HepG2 (cell line): ENCODE measurements around the gene CALY. TPM values are rescaled to one million over a fixed set of nuclear protein-coding genes. Genes with fewer than 3 reads are reported as not detected.

Experiments
- CEBPG ChIP-seq: IDR thresholded peaks from 2 replicates; pipeline ENCODE4 v1.6.1; 2016
- EEA1 ChIP-seq: sonication (generic); formaldehyde crosslinking; IDR thresholded peaks from 2 replicates; pipeline ENCODE4 v1.5.1; 2020; ENCODE audit warnings: mild to moderate bottlenecking, missing genetic modification reagents, borderline replicate concordance
- EHMT2 ChIP-seq: fragments of 200-600 bp; sonication (generic); IDR thresholded peaks from 2 replicates; pipeline ENCODE4 v1.7.0; 2017; ENCODE audit warnings: antibody characterized with exemption, low read depth, low read length, borderline replicate concordance
- KLF16 ChIP-seq, 2 experiments: sonication (generic) in 1 of 2; formaldehyde crosslinking in 1 of 2; IDR thresholded peaks; 2 replicates each; pipeline versions ENCODE4 v1.6.1 to v1.8.0; 2016 to 2023; ENCODE audit warnings: missing genetic modification reagents in 2 of 2, missing compliant biosample characterization in 1 of 2
- NCOA1 ChIP-seq: sonication (generic); formaldehyde crosslinking; IDR thresholded peaks from 2 replicates; pipeline ENCODE4 v1.9.0; 2021; ENCODE audit warnings: missing genetic modification reagents
- NPAS2 ChIP-seq: sonication (generic); formaldehyde crosslinking; IDR thresholded peaks from 2 replicates; pipeline ENCODE4 v1.8.0; 2022; ENCODE audit warnings: mild to moderate bottlenecking, missing genetic modification reagents, borderline replicate concordance
- SP2 ChIP-seq: sonication (generic); formaldehyde crosslinking; IDR thresholded peaks from 2 replicates; pipeline ENCODE4 v1.5.1; 2020; ENCODE audit warnings: mild to moderate bottlenecking, missing genetic modification reagents
- U2AF1 ChIP-seq: fragments of 200-400 bp; formaldehyde crosslinking; optimal IDR thresholded peaks from 2 replicates; pipeline ENCODE3; 2017; ENCODE audit warnings: mild to moderate bottlenecking, low read depth, low read length
- ZBTB20 ChIP-seq: sonication (generic); formaldehyde crosslinking; IDR thresholded peaks from 2 replicates; pipeline ENCODE4 v1.8.1; 2023; ENCODE audit warnings: missing genetic modification reagents, low read depth, mild to moderate bottlenecking, borderline replicate concordance
- ZFP36L1 ChIP-seq: sonication (generic); formaldehyde crosslinking; IDR thresholded peaks from 2 replicates; pipeline ENCODE4 v1.8.0; 2022; ENCODE audit warnings: mild to moderate bottlenecking, missing genetic modification reagents, moderate library complexity
- ZNF678 ChIP-seq: sonication (generic); formaldehyde crosslinking; IDR thresholded peaks from 2 replicates; pipeline ENCODE4 v1.4.0; 2020; ENCODE audit warnings: mild to moderate bottlenecking, missing genetic modification reagents
- ZNF761 ChIP-seq: sonication (generic); formaldehyde crosslinking; conservative IDR thresholded peaks from 2 replicates; pipeline ENCODE4 v1.4.0; 2020; ENCODE audit warnings: mild to moderate bottlenecking, missing genetic modification reagents
- ZNF841 ChIP-seq: sonication (generic); formaldehyde crosslinking; IDR thresholded peaks from 2 replicates; pipeline ENCODE4 v1.8.1; 2023; ENCODE audit warnings: missing genetic modification reagents, borderline replicate concordance
- polyA plus RNA-seq, 8 experiments: library from polyadenylated mRNA; depleted of rRNA in 3 of 8; stranded (reverse) in 7 of 8; unstranded in 1 of 8; fragments of >200 nt; fragmentation: Illumina TruSeq in 4 of 8; extraction: Trizol in 4 of 8; gene quantifications; 2 replicates each; pipeline versions ENCODE4 v1.2.1 to v1.2.3, GENCODE V29; 2011 to 2016; ENCODE audit warnings: low read depth in 4 of 8, missing spikeins in 1 of 8, mixed read lengths in 1 of 8; ENCODE audit not compliant: insufficient read depth in 1 of 8
- total RNA-seq, 5 experiments: library from RNA; depleted of rRNA; stranded (reverse); fragments of >200 nt; fragmentation: Illumina TruSeq; extraction: Trizol; gene quantifications; 2 replicates each; pipeline ENCODE4 v1.2.3, GENCODE V29; 2016; ENCODE audit warnings: low read depth in 1 of 5
- TF ChIP-seq, protein P1 (sequence below): sonication (generic); formaldehyde crosslinking; IDR thresholded peaks from 2 replicates; pipeline ENCODE4 v1.5.0; 2020; ENCODE audit warnings: missing genetic modification reagents, mild to moderate bottlenecking, borderline replicate concordance
- TF ChIP-seq, protein P2 (sequence below): sonication (generic); formaldehyde crosslinking; IDR thresholded peaks from 2 replicates; pipeline ENCODE4 v1.8.1; 2023; ENCODE audit warnings: mild to moderate bottlenecking, missing genetic modification reagents
- TF ChIP-seq, protein P3 (sequence below), 2 experiments: fragments of 450-650 bp in 1 of 2; sonication (generic) in 1 of 2; formaldehyde crosslinking in 1 of 2; IDR thresholded peaks; 2 replicates each; pipeline versions ENCODE4 v1.6.1 to v1.8.0; 2016 to 2022; ENCODE audit warnings: antibody characterized with exemption in 1 of 2, mild to moderate bottlenecking in 1 of 2, missing genetic modification reagents in 1 of 2

CALY gene
- total and polyA plus RNA-seq, 2 of the 13 experiments (the other 11 are each of a cell fraction or from before 2014, with no cell fraction given) = 0.08 TPM; not detected in 1

DNA sequence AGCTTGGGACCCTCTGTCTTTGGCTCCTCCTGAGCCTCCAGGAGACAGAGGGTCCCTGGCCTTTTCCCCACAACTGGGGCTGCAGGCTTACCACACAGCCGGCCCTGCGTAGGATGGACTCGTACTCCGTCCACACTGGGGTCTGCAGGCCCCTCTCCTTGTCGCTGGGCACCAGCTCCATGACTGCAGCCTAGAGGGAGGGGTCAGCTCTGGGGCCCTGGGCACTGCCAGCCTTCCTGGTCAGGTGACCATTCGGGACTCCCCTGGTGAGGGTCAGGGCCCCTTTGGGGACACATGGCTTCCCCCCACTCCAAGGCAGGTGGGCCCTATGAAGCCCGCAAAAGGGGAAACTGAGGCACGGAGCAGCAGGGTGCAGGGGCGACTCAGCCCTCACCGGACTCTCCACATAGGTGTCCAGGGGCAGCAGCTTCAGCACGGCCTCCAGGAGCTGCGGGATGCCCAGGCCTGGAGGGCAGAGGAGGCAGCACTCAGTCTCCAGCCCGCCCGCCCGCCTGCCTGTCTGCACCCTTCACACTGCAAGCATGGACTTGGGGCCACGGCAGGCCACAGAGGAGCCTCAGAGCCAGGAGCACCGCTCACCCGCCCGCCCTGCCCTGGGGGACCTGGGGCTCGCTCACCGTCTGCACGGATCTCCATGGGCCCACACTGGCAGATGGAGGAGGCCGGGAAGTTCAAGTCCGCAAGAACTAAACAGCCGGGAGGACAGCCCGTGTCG is 20.0 kb upstream of the CALY start (continued):
- TF ChIP-seq, protein P1, sequence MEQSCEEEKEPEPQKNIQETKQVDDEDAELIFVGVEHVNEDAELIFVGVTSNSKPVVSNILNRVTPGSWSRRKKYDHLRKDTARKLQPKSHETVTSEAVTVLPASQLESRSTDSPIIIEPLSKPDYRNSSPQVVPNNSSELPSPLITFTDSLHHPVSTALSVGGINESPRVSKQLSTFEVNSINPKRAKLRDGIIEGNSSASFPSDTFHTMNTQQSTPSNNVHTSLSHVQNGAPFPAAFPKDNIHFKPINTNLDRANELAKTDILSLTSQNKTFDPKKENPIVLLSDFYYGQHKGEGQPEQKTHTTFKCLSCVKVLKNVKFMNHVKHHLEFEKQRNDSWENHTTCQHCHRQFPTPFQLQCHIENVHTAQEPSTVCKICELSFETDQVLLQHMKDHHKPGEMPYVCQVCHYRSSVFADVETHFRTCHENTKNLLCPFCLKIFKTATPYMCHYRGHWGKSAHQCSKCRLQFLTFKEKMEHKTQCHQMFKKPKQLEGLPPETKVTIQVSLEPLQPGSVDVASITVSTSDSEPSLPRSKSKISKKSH = no peak
- TF ChIP-seq ZNF678 (CRISPR knock-in tag) = no peak
- TF ChIP-seq ZNF841 (CRISPR knock-in tag) = no peak
- no peak for TF ChIP-seq EHMT2
- no peak for TF ChIP-seq ZNF761 (CRISPR knock-in tag)
- no peak for TF ChIP-seq CEBPG
- TF ChIP-seq U2AF1 = no peak
- TF ChIP-seq, protein P2, sequence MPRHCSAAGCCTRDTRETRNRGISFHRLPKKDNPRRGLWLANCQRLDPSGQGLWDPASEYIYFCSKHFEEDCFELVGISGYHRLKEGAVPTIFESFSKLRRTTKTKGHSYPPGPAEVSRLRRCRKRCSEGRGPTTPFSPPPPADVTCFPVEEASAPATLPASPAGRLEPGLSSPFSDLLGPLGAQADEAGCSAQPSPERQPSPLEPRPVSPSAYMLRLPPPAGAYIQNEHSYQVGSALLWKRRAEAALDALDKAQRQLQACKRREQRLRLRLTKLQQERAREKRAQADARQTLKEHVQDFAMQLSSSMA = no peak
- no peak for TF ChIP-seq NPAS2 (CRISPR knock-in tag)
- no peak for TF ChIP-seq SP2 (CRISPR knock-in tag)
- TF ChIP-seq, protein P3, sequence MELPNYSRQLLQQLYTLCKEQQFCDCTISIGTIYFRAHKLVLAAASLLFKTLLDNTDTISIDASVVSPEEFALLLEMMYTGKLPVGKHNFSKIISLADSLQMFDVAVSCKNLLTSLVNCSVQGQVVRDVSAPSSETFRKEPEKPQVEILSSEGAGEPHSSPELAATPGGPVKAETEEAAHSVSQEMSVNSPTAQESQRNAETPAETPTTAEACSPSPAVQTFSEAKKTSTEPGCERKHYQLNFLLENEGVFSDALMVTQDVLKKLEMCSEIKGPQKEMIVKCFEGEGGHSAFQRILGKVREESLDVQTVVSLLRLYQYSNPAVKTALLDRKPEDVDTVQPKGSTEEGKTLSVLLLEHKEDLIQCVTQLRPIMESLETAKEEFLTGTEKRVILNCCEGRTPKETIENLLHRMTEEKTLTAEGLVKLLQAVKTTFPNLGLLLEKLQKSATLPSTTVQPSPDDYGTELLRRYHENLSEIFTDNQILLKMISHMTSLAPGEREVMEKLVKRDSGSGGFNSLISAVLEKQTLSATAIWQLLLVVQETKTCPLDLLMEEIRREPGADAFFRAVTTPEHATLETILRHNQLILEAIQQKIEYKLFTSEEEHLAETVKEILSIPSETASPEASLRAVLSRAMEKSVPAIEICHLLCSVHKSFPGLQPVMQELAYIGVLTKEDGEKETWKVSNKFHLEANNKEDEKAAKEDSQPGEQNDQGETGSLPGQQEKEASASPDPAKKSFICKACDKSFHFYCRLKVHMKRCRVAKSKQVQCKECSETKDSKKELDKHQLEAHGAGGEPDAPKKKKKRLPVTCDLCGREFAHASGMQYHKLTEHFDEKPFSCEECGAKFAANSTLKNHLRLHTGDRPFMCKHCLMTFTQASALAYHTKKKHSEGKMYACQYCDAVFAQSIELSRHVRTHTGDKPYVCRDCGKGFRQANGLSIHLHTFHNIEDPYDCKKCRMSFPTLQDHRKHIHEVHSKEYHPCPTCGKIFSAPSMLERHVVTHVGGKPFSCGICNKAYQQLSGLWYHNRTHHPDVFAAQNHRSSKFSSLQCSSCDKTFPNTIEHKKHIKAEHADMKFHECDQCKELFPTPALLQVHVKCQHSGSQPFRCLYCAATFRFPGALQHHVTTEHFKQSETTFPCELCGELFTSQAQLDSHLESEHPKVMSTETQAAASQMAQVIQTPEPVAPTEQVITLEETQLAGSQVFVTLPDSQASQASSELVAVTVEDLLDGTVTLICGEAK (IDR thresholded peaks at IDR 0.05) = no peak
- TF ChIP-seq, protein P3 (CRISPR knock-in tag; IDR thresholded peaks at IDR 0.05) = 0 out of 2 replicates have a peak, but pooled peaks have one; percentile 7
- 0 out of 2 replicates have a peak, but pooled peaks have one; percentile 4 for TF ChIP-seq ZBTB20 (CRISPR knock-in tag)
- TF ChIP-seq NCOA1 (CRISPR knock-in tag) = no peak
- no peak for TF ChIP-seq EEA1 (CRISPR knock-in tag)
- no peak for TF ChIP-seq ZFP36L1 (CRISPR knock-in tag)
- TF ChIP-seq KLF16 (CRISPR knock-in tag; IDR thresholded peaks at IDR 0.05) = 0 out of 4 replicates have a peak, but pooled peaks of 1 of the 2 experiments have one; percentile 47
